Measurements from ENCODE around the gene NPVF.
A peak's percentile ranks its signal among the peaks of the same experiment; 100 is the strongest.

Gene NPVF, protein sequence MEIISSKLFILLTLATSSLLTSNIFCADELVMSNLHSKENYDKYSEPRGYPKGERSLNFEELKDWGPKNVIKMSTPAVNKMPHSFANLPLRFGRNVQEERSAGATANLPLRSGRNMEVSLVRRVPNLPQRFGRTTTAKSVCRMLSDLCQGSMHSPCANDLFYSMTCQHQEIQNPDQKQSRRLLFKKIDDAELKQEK

GRCh38 chr7:25228386-25228785, at the start of gene NPVF:
TSS of gene NPVF (minus strand) at chr7:25228486. CDS start at chr7:25228439, 47 bp downstream.
- no peak for DNase-seq

GRCh38 chr7:25272265-25272664, 44.0 kb upstream of the NPVF start:
- DNase-seq, result no peak

DNA sequence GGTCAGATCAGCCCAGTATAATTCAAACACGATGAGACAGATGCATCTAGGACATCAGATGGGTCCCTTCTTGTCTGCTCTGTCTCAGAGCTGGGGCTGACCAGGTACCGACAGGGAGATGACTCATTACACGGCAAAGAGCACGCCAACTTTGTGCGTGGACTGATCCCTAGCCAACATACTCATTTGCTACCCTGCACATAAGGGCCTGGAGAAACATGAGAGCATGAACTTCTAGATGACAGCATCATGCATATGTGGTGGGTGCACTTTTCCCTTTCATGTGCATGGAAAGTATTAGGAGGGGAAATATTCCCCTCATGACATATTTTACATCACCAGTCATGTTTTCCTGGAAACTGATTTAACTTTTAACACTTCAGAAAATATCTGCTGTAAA, 35.1 kb upstream of the NPVF start:
- no peak for DNase-seq

DNA sequence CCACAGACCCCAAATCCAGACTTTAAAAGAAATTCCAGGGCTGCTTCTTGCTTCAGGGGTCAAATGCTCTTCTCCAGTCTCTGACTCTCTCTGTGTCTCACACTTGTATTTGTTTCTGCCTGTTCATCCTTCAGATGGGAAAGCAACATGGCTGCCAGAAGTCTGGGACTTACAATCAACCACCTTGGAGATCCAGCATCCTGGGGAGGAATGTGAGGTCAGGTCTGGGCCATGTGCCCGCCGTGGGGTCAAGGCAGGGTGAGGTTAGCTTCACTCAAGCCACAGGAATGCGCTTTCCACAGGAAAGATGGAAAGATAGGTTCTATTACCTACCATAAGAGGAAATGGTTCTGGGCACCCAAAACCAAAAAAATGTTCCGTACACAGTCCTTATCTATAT, 34.3 kb upstream of the NPVF start:
- no peak for DNase-seq

GRCh38 chr7:25261545-25262140, 33.4 kb upstream of the NPVF start:
- DNase-seq, result no peak

DNA sequence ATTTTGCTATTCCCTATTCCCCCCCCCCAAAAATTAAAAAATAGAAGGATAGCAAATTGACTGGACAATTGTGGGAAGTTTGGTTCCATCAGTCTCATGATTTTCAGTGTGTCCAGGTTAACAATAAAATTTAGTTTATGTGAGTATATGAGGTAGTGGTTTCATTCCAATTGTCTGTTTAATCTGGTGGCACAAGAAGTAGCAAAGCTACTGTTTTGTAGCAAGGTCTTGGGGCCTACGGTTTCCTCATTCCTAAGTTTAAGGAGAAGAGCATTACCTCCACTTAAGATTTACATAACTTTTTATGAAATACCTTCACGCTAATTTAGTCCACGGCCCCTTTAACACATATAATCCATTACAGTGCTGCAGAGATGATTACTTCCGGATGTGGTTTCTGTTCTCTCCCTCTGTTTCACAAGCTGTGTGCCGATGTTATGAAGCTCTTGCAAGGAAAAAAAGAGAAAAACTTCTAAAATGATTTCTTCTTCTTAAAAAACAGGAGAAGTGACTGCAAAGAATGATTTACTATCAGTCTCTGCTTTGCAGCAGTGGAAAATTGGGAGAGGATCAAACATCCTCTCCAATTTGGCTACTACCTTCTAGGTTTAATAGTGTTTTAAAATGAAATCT, 32.7 kb upstream of the NPVF start:
- peak; percentile 46 for DNase-seq

- DNase-seq, result peak; percentile 94
These were observed 31.4 kb upstream of the NPVF start for GRCh38 chr7:25259487-25260243.

GRCh38 chr7:25256333-25256819, 28.1 kb upstream of the NPVF start:
- DNase-seq, result peak; percentile 50

GRCh38 chr7:25255611-25256332, 27.5 kb upstream of the NPVF start:
- peak; percentile 13 for DNase-seq

DNA sequence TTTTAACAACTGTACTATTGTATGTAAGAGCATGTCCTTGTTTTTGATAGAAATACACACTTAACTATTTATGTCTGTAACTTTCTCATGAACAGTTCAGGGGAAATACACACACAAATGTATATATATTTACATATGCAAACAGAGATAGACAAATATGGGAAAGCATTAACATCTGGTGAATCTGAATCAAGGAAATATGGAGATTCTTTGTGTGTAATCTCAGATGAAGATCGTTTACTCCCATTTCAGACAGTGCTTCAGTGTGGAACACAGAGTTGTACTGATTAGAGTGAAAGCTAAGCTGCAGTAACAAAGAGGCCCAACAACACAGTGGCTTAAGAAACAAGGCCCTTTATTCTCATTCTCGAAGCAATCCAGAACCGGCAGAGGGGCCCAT, 26.3 kb upstream of the NPVF start:
- DNase-seq, result no peak

GRCh38 chr7:25253714-25254113, 25.4 kb upstream of the NPVF start:
- no peak for DNase-seq

- DNase-seq, result no peak
These were observed 22.1 kb upstream of the NPVF start for GRCh38 chr7:25250386-25250785.

- no peak for DNase-seq
These were observed 21.5 kb upstream of the NPVF start for GRCh38 chr7:25249772-25250171.

DNA sequence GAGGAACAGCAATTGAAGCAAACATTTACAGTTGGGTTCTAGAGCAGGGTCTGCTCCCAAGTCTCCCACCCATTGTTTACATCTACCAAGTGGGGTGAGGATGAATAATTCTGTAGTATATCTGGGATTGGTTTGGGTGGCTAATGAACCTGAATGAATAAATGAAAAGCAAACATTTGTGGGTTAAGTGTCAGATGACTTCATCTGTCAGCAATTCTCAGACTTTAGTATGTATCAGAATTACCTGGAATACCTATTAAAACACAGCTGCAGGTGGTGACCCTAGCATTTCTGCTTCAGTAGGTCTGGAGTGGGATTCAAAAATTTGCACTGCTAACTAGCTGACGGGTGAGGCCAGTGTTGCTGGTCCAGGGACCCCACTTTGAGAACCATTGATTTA, 18.0 kb upstream of the NPVF start:
- DNase-seq, result no peak

- peak; percentile 65 for DNase-seq
These were observed 16.2 kb upstream of the NPVF start for GRCh38 chr7:25244254-25245033.

- no peak for DNase-seq
These were observed 14.4 kb upstream of the NPVF start for GRCh38 chr7:25242678-25243077.

DNA sequence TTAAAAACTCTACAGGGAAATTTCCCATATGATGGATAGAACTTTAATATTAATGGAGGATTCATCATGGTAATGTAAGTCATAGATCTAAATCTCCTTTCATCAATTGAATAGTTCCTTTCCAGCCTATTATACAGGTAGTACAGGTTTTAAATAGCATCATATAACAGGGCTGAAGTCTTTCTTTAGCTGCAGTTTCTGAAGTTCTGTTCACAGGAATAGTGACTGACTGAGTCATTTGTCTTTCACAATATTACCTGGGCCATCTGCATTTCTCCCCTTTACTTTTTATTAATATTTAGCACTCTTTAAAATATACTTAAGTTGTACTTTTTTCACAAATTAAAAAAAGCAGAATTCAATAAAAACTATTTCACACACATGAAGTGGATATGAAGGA, 12.6 kb upstream of the NPVF start:
- no peak for DNase-seq

DNA sequence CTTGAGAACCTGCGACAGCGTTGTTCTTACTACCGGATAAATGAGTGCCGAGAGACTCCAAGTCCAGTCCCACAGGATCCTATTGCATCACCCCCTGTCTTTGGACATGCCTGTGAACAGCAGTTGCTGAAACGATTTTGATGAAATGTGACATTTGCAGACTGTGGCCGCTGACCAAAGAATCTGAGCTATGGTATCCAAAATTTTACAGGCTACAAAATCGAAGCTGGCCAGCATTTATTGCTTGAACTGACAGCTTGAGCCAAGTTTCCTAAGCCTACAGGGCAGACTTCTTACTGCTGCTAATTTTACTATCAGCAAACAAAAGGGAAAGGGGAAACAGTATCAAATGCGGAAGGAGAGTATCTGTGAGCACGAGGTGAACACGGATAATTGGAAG, 12.1 kb upstream of the NPVF start:
- peak; percentile 81 for DNase-seq

DNA sequence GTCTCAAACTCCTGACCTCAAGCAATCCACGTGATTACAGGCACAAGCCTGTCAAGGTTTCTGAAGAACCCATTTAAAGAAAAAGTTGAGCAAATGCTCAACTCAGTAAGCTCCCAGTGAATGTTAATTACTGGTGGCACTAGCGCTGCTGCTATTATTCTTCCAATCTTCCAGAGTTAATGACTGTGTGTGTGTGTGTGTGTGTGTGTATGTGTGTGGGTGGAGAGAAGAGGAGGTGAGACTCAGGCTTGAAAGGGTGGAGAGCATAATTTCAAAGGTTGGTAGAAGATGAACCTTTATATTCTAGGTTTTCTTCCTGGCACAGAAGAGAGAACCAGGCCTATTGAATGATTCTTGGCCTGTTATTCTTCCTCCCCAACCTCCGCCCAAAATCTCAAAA, 11.6 kb upstream of the NPVF start:
- peak; percentile 43 for DNase-seq

DNA sequence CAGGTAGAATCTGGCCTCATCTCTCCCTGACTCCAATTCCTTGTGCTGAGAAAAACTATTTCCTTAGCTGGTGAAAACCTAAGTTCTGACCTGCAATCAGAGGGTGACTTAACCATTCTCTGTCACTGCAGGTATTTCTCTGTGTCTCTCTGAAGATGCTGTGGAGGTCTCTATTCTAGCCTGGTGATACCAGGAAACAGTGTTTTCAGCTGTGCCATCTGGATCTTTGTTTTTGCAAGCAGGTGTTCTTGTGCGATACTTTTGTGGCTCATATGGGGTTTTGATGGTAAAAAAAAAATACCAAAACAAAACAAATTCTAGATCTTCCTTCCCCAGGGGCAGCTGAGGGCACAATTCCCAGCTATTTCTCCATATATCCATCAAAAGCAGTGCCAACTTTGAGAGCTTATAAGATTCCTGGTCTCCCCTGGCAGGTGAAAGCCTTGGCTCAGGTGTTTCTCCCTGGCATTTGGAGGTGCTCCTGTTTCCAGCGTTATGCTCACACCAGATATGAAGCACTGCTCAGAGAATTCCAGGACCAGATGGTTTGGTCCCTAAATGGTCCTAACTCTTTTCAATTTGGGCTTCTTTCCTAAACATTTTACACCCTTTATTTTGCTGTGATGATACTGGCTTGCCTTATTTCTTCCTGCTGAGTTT, 9.9 kb upstream of the NPVF start:
- no peak for DNase-seq

- no peak for DNase-seq
These were observed 7.2 kb upstream of the NPVF start for GRCh38 chr7:25235471-25235870.

DNA sequence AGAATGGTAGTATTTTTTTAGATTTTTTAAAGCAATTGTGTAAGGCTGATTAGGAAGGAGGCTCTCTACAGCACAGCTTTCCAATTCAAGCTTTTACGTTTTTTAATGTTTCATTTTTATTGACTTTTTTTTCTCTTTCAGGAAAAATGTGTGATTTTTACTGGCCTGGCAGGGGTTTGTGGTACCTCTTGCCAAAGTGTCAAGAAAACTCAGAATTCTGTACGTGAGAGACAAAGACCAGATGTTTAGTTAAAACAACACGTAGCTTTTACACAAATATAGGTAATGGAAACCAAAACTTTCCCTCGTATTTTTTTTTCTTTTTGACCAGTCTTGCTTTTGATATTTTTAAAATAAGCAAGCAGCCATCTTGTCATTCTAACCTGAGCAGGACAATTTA, 6.0 kb upstream of the NPVF start:
- peak; percentile 36 for DNase-seq

Data from eye (tissue), 1 donor.